Testis (tissue), 2 donors: ENCODE data around the gene LACTB.

ENCODE experiments used
- CTCF ChIP-seq, 3 experiments: fragments of 450-650 bp in 2 of 3; fragments of 200-600 bp in 1 of 3; sonication (generic) in 1 of 3; IDR thresholded peaks; one replicate each; pipeline ENCODE4 v1.5.1; 2016 to 2019; ENCODE audit warnings: antibody characterized with exemption in 3 of 3, mild to moderate bottlenecking in 2 of 3, moderate library complexity in 1 of 3
- POLR2A ChIP-seq: fragments of 450-650 bp; IDR thresholded peaks from one replicate; pipeline ENCODE4 v1.6.1; 2017; ENCODE audit warnings: antibody characterized with exemption, mild to moderate bottlenecking, moderate library complexity

- TF ChIP-seq CTCF (IDR thresholded peaks at IDR 0.05): no peak
- no peak for TF ChIP-seq POLR2A
Observed at GRCh38 chr15:63185206-63185605, 63.5 kb downstream of the LACTB start.
